Activated T-helper 1 cell treated with Interleukin-2 at 50 U/mL for 16 hours (primary cell): ENCODE measurements around the gene SCRT2.
A peak's percentile ranks its signal among the peaks of the same experiment; 100 is the strongest.
"Not testable (repeated sequence)": the region's sequence is repeated elsewhere in the genome, so short reads cannot be mapped to it uniquely, and the experiment has no call there.

ENCODE experiments used
- DNase-seq: peaks from one replicate; pipeline ENCODE4 v3.0.0-alpha.2; 2020; ENCODE audit warnings: low read depth

The SCRT2 gene

DNA sequence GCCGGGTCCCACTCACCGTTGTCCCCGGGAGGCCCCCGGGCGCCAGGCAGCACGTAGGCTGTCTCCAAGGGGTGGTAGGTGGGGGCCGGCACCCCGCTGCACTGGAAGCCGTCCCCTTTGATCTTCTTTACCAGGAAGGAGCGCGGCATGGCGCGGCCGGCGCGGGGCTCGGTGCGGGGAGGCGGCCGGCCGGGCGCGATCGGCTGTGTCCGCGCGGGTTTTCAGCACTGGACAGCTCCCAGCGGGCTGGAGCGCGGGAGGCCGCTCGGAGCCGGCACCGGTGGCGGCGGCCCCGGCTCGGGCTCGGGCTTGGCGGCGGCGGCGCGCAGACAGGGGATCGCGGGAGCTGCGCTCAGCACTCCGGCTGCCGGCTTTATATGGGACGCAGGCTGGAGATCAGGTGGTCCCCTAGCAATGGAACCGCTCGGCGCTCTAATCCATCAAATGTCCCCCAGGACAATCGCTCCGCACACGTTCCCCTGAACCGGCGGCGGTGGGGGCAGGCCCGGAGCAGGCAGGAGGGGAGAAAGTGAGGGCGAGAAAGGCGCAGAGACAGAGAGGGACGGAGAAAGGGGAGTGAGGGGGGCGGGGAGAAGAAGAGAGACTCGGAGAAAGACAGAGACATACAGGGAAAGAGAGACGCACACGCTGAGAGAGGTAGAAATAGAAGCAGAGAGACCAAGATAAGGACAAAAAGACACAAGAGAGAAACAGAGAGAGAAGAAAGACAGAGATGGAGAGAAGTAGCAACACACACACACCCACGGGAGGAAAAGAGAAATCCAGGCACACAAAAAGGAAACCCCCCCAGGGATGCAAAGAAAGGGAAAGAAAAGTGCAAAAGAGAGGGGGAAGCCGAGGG is at the start of gene SCRT2:
Gene SCRT2, minus strand, starts transcription at position 350 of the 862 bp plus-strand sequence. Its CDS starts 201 bp downstream, at position 149.
- DNase-seq: peak; percentile 52

DNA sequence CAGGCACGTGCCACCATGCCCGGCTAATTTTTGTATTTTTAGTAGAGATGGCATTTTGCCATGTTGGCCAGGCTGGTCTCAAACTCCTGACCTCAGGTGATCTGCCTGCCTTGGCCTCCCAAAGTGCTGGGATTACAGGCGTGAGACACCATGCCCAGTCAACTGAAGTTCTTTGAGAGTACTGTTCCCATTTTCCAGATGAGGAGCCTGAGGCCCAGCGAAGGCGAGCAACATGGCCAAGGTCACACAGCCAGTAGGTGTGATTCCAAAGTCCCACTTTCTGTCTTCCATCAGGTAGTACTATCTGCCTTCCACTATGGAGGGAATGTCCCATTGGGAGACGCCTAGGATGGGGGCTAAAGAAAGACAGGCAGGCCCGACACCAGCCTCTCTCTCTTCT is 49.2 kb upstream of the SCRT2 start:
- DNase-seq: not testable (repeated sequence)

DNA sequence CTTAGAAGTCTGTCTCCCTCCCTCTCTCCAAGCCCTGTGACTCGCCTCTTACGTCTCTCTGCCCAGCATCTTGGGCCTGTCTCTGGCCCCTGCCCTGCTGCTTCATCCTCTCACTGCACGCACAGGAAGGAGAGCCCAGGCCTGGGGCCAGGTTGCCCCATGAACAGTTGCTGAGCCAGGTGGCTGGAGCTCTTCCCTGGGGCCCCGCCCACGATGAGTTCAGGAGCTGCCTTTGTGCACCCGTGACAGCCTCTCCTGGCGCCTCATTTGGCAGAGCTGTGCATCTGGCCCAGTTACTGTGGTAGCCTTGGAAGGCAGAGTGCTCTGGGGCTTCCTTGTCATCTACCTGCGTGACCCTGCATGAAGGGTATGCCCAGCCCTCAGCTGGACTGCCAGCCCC is 48.2 kb upstream of the SCRT2 start:
- no peak for DNase-seq

DNA sequence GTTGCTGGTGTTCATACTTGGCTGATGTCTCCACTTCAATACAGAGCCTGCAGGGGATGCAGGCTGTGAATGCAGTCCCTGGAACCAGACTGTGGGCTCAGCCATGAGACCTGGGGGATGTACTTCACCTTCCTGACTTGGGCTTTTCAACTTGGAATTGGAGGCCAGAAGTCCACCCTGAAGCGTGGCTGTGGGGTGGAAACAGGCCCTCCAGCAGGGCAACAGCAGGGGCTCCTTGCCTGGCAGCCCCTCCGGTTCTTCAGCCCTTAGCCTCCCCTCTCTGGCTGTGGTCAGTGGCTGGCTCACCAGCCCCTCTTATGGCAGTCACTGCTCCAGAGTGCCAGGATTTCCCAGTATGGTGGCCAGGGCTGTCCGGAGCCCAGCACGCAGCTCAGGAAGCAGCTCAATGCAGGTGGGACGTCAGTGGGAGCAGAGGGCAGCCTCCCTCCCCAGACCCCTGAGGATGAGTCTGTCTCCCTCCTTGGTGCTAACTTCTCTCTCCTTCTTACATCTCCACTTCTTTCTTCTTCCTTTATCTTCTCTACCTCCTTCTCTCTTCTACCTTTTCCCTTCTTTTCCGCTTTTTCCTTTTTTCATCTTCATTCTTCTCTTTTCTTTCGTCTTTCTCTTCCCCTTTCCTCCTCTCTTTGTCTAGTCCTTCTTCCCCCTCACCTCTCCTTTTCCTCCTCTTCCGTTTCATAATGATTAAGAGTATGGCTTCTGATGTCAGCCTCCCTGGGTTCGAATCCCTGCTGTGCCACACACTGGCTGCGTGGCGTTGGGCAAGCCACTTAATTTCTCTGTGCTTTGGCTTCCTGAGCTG is 47.4 kb upstream of the SCRT2 start:
- DNase-seq: no peak

DNA sequence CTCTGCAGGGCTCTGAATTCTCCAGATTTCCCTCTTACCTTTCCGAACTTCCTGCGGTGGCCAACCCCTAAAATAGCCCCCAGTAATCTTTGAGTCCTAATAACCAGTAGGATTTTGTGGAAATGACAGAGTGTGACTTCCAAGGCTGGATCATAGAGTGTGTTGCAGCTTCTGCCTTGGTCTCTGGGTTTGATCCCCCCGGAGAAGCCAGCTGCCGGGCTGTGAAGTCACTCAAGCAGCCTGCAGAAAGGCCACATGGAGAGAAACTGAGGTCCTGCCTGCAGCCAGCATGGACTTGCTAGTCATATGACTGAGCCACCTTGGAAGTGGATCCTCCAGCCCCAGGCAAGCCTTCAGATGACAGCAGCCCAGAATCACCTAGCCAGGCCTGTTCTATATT is 46.3 kb upstream of the SCRT2 start:
- DNase-seq: no peak

DNA sequence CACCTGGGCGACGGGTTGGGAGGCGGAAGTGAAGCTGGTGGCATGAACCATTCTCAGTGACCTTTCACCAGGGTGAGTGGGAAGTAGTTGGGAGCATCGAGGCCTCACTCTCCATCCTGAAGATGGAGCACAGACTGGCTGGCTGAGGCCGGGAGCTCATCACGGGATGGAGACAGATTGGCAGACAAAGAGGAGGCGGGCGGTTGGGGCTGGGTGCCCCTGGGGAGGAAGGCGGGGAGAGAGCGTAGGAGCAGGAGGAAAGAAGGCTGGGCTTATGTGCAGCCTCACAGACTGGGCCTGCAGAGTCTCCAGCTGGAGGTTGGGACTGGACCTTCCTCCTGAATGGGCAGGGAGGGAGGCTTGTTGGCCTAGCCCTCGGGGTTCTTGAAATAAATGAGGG is 44.2 kb upstream of the SCRT2 start:
- no peak for DNase-seq

DNA sequence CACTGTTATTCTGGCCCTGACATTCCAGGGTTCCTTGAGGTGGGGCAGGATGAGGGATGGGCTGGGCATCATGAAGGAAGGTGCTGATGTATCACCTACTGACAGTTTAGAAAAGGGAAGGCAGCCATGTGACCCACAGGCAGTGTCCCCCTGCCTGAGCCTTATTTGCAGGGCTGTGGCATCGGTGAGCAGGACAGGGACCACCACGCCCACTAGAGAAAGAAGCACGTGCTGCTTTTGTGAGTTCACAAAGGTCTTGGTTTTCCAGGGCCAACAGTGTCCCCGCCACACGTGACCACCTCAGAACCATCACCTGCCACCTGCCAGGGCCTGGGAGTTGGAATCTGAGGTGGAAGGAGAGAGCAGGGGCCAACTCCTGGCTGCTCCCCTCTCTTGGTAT is 43.5 kb upstream of the SCRT2 start:
- DNase-seq: no peak

DNA sequence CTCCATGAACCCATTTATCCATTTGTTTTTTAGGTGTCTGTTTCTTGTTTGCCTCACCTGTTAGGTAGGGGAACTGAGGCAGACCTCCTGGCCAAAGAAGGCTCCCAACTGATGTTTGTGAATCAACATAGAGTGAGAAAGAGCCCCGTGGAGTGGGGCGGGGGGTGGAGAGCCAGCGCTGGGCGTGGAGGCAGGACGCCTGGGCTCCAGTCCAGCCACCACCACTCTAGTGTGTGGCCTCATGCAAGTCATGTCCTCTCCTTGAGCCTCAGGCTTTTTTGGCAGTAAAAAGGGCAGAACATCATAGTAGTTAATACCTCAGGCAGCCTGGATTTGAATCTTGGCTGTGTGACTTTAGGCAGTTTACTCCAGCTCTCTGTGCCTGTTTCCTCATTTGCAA is 42.2 kb upstream of the SCRT2 start:
- DNase-seq: no peak

DNA sequence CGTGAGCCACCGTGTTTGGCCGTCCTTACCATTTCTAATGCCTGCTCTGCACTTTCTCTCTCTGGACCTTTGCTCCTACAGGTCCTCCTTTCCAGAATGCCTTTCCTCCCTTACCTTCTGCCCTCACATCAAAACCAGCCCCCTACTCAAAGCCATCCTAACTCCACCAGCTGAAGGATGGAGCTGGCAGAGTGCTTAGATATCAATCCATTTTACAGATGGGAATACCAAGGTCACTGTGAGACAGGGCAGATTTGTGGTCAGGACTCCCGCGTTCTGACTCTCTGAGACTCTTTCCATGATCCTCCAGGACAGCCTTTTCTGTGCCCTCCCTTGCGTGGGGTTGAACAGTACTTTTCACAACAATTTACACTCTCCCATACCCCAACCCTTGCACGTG is 41.7 kb upstream of the SCRT2 start:
- no peak for DNase-seq

DNA sequence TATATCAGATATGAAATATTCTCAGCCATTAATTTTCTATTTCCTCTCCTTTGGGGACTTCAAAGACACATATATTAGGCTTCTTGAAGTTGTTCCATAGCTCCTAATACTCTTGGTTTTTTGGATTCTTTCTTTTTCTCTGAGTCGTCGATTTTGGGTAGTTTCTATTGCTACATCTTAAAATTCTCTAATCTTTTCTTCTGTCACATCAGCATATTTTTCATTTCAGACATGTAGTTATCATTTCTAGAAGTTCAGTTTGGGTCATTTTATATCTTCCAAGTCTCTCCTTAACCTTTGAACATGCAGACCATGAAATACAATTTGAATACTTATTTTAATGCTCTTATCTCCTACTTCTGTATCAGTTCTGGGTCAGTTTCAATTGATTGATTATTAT is 38.9 kb upstream of the SCRT2 start:
- DNase-seq: no peak

DNA sequence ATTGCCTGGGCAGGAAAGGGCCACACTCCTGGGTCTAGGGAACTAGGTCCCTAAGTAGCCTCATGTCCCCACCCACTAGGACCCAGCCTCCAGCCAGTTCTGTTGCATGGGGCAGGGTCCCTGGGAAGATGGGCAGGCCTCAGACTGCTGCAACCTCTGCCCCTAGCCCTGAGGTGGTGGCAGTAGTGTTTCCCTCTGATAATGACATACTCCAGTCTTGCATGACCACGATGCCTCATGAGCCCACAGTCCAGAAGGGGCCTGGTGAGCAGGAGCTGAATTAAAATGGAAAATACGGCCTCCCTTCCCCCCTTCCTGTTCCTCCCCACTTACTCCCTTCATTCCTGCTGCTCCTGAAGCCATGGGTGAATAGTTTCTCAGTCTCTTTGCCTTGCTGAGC is 36.0 kb upstream of the SCRT2 start:
- no peak for DNase-seq

DNA sequence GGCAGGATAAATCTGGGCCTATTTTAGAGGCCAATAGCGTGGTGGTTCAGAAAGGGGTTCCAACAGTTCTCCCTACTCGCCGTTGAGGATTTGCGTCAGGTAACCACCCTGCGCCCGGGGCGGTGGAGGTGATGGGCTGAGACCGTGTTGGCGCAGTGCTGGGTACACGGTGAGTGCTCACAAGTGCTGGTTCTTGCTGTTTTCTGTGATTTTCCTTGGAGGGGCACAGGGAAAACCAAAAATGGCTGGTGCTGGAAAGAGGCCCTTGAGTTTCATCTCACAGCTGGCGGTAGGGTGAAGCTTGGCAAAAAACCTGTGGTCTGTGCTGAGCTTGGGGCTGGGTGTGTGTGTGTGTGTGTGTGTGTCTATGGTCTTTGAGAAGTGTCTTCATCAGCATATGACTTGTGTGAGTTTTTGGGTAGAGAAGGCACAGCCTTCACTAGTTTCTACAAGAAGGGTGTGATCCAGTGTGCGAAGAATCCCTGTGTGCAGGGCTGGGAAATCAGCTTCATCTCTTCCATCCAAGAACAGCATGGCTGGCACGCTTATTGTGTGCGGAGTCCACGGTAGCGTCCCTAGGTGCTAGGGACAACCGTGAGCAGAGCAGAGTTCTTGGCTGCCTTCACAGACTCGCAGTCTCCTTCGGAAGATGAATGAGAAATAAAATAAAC is 35.3 kb upstream of the SCRT2 start:
- no peak for DNase-seq

DNA sequence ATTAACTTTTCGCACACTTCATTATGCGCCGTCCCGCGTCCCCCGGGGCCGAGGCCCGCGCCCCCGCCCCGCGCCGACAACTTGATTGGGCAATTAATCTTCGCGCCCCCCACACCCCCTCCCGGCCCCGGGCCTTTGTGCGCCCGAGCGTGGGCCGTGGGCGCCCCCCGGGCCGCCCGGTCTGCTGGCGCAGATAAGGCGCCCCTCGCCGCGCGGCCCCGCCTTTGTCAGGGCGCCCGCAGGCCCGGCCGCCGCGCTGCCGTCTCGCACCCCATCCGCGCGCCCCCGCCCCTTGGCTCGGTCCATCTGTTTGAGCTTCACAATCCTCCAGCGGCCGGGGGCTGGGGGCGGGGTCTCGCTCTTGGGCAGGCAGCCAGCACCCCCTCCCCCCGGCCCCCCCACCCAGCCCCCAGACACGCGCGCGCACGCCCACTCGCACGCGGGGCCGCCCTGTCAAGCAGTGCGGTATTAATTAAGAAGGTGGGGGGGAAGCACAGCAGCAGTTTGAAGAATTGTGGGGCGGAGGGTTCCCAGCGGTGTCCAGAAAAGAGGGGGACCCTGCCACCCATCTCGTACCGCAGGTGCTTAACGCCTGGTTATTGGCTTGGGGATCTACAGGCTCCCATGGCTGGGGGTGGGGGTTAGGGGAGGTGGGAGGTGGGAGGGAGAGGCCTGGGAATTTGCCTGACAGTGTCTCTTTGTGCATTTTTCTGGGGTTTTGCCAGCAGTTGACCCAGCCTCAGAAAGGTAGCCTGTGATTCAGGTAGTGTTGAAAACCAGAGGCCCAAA is 34.6 kb upstream of the SCRT2 start:
- no peak for DNase-seq

DNA sequence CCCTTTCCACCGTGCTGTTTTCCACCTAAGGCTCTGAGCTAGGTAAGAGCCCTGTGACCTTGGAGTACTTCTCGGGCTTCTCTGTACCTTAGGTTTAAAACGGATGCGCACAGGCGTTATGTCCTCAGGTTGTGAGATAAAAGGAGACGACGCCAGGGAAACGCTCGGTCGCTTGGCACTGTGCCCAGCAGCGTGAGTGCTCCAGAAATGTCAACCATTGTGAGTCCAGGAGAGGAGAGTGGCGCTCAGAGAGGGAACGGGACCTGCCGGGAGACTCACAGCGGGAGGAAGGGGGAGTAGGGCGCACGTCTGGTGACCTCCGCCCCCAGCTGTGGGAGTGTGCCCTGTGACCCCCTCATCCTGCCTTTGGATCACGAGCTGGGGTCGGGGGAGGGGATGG is 33.8 kb upstream of the SCRT2 start:
- DNase-seq: no peak

DNA sequence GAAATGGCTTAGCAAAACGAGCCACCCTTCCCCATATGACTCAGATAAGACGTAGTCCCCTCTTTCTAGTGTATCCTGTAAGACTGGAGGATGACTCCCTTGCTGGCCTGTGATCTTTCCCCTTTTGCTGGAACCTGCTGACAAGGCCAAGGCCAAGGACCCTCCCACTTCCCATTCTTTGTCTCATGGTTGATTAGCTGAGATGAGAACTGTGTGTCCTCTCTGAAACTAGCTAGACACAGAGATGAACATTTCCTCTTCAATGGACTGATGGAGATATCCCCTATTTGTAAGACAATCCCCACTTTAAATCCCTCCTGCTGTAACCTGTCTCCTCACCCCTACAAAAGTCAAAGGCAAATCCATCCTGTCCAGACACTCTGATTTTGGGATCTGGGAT is 33.4 kb upstream of the SCRT2 start:
- DNase-seq: no peak

DNA sequence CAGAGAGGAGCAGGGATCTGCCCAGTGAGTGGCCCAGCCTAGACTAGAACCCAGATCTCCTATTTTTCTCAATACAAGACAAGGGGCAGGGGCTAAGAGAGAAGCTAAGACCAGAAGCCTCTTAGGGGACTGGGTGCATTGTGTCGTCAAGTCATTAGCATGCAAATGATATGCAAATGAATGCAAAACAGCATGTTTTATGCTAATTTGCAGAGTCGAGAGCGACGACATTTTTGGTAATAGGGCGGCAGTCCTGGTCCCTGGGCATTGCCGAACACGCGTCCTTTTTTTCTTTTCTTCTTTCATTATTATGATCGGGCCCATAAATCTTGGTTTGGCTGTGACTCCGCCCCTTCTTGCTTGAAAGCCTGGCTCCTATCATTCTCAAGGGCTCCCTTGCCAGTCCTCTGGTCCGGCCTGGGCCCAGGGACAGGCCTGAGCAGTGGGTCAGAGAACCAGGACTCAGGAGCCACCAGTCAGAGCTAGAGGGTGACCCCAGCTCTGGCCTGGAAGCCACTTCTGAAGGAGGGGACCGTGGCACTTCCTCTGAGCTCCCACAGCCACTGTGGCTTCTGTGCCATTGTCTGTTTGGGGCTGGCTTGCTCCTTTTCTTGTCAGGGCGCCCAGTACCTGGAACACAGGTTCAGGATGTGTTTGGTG is 32.0 kb upstream of the SCRT2 start:
- no peak for DNase-seq

DNA sequence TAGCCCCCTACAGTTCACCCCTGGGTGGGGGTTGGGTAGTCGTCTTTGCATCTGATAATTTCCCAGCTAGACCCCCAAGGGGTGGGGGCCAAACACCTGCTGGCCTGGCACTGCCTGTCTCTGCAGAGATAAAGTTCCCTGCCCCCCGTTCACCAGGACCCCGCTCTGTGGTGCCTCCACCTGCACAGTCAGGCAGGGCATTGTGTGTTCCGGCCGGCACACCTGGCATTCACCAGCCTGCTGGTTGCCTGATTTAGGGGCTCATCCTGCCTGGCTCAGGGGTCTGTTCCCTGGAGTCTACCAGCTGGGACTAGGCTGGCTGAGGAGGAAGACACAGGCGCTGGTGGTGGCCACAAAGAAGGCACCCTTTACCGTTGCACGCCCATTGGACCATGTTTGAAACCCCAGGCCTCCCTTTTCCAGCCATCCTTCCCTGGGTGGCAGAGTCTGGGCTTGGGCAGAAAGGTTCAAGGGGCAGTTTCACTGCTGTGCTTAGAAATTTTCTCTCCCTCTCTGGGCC is 30.8 kb upstream of the SCRT2 start:
- DNase-seq: no peak

DNA sequence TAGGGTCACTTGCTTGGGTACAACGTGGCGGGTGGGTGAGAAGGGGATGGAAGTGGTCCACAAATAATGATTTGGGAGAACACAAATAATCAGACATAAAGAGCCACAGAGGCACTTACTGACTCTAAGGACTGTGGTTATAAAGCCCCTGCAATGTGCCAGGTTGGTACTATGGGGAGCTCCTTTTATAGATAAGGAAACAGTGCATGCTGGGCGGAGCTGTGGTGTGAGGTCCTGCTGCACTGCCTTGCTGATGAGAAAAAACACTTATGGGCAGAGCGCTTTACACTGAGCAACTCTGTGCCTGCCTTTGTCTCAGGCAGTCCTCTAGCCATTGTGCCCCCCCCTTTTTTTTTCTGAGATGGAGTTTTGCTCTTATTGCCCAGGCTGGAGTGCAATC is 29.1 kb upstream of the SCRT2 start:
- no peak for DNase-seq

DNA sequence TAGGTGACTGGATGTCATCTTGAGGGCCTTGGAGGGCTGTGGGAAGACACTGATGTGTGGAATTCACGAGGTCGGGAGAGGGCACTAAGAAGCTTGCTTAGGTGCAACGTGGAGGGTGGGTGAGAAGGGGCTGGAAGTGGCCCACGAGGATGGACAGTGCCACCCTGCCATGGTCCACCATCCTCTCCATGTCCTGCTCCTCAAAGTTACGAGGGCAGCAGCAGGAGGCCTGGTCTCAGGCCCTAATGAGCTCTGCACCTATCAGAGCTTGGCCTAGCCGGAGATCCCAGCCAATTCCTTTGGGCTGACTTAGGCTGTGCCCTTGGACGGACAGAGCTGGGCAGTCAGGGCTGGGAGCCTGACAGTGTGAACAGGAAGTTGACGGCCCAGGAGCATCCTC is 27.8 kb upstream of the SCRT2 start:
- no peak for DNase-seq

DNA sequence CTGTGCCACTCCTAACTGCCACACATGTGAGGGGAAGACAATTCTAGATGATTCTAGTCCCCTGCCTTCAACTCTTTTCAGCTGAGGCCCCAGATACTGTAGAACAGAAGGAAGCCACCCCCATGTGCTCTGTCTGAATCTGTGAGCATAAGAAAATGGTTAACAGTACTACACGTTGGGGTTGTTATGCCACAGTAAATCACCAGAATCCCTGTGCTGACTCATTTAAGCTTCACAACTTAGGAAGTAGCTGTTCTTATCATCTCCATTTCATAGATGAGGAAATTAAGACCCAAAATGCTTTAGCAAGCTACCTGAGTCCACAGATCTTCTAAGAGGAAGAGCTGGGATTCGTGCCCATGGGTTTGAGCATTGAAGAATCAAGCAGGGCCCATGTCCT is 27.4 kb upstream of the SCRT2 start:
- DNase-seq: no peak
